Suprapubic skin (tissue), 4 donors: ENCODE results near the gene FAM240B.

Experiments
- CTCF ChIP-seq, 2 donors: fragments of 200-600 bp in 1 of 2; fragments of 450-650 bp in 1 of 2; sonication (generic) in 1 of 2; IDR thresholded peaks; one replicate each; pipeline ENCODE4 v1.5.1; 2016 to 2019; ENCODE audit warnings: antibody characterized with exemption in 2 of 2, mild to moderate bottlenecking in 1 of 2, moderate library complexity in 1 of 2
- POLR2A ChIP-seq, 2 donors: fragments of 450-650 bp; IDR thresholded peaks; one replicate each; pipeline ENCODE4 v1.6.1; 2017; ENCODE audit warnings: antibody characterized with exemption in 2 of 2, mild to moderate bottlenecking in 2 of 2, moderate library complexity in 2 of 2
- POLR2AphosphoS5 ChIP-seq, 3 donors: sonication (generic); formaldehyde crosslinking; IDR thresholded peaks; one replicate each; pipeline ENCODE4 v1.6.1; 2017; ENCODE audit warnings: antibody characterized with exemption in 3 of 3

- TF ChIP-seq CTCF (IDR thresholded peaks at IDR 0.05) (no peak), POLR2A (IDR thresholded peaks at IDR 0.05) (no peak), POLR2AphosphoS5 (IDR thresholded peaks at IDR 0.05) (no peak)
Observed at GRCh38 chr9:38649731-38650363, 70.1 kb downstream of the FAM240B start.
